Endothelial cell of umbilical vein (primary cell): ENCODE measurements around the gene ALAS2. TPM values are rescaled to one million over a fixed set of nuclear protein-coding genes. Genes with fewer than 3 reads are reported as not detected.

Source experiments
- BruUV-seq: library from RNA; stranded (reverse); fragments of 400-500 nt; replicated peaks from 2 replicates; lab custom pipeline; 2021; lab: Mats Ljungman, UMichigan
- CTCF ChIA-PET: fragments of 300-600, 350-600 bp; sonication (Branson Sonifier 250); formaldehyde crosslinking; loops from one replicate; lab custom pipeline; 2021; ENCODE audit warnings: antibody characterized with exemption, inconsistent platforms; lab: Charles Lee
- POLR2A ChIA-PET: fragments of 300-600, 350-600 bp; sonication (Branson Sonifier 250); formaldehyde crosslinking; loops from one replicate; lab custom pipeline; 2021; ENCODE audit warnings: antibody characterized with exemption, inconsistent platforms; lab: Charles Lee
- DNase-seq: peaks from one replicate; pipeline ENCODE4 v3.0.0-alpha.2; 2011; ENCODE audit warnings: low read depth, low spot score
- FAIRE-seq: peaks from 2 replicates; lab custom pipeline; 2011; peaks lifted over from hg19 to GRCh38; lab: Jason Lieb, UNC
- H2AFZ ChIP-seq: 2 replicates; pipeline ENCODE4 v1.6.0; 2012; ENCODE audit warnings: low read depth, low read length, control low read depth, inconsistent platforms
- H3K27ac ChIP-seq: 2 replicates; pipeline ENCODE4 v1.5.1; 2011; ENCODE audit warnings: low read depth, mild to moderate bottlenecking, control low read depth, low read length, moderate library complexity; ENCODE audit not compliant: insufficient read depth
- H3K27me3 ChIP-seq, 2 experiments: 2 replicates each; pipeline versions ENCODE4 v1.6.0 to v1.6.1; 2011; ENCODE audit warnings: low read length in 2 of 2, mixed read lengths in 1 of 2; ENCODE audit not compliant: control insufficient read depth in 2 of 2, insufficient read depth in 2 of 2
- H3K36me3 ChIP-seq, 2 experiments: 2 replicates in 1 of 2; 3 replicates in 1 of 2; pipeline ENCODE4 v1.5.1; 2011; ENCODE audit warnings: low read length in 2 of 2, mild to moderate bottlenecking in 1 of 2, moderate library complexity in 1 of 2; ENCODE audit not compliant: control insufficient read depth in 2 of 2, insufficient read depth in 2 of 2; ENCODE audit errors: extremely low read depth in 1 of 2
- H3K4me1 ChIP-seq: 3 replicates; pipeline ENCODE4 v1.5.1; 2011; ENCODE audit warnings: mild to moderate bottlenecking, low read length; ENCODE audit not compliant: control insufficient read depth, insufficient read depth; ENCODE audit errors: extremely low read depth
- H3K4me2 ChIP-seq: 2 replicates; pipeline ENCODE4 v1.6.1; 2011; ENCODE audit warnings: low read length, control low read depth, mixed read lengths; ENCODE audit not compliant: insufficient read depth
- H3K4me3 ChIP-seq, 3 experiments: fragments of 200-600 bp in 1 of 3; sonication (generic), shearing (Covaris generic) in 1 of 3; replicated peaks in 1 of 3; 2 replicates each; pipeline ENCODE4 v1.5.1; 2011 to 2016; ENCODE audit warnings: control low read depth in 3 of 3, low read length in 3 of 3, mild to moderate bottlenecking in 2 of 3, inconsistent platforms in 1 of 3, low read depth in 1 of 3, moderate library complexity in 1 of 3; ENCODE audit not compliant: insufficient read depth in 1 of 3
- H3K79me2 ChIP-seq: 2 replicates; pipeline ENCODE4 v1.6.0; 2012; ENCODE audit warnings: low read length, inconsistent platforms; ENCODE audit not compliant: control insufficient read depth, insufficient read depth
- H3K9ac ChIP-seq: replicated peaks from 2 replicates; pipeline ENCODE3; 2011; ENCODE audit warnings: low read length, control low read depth; ENCODE audit not compliant: insufficient read depth; ENCODE audit errors: extremely low read depth
- H3K9me1 ChIP-seq: replicated peaks from 3 replicates; pipeline ENCODE4 v1.6.0; 2011; ENCODE audit warnings: mild to moderate bottlenecking, low read length; ENCODE audit not compliant: control insufficient read depth, insufficient read depth; ENCODE audit errors: extremely low read depth
- H3K9me3 ChIP-seq: replicated peaks from 2 replicates; pipeline ENCODE4 v1.5.1; 2012; ENCODE audit warnings: low read length, inconsistent platforms; ENCODE audit not compliant: control insufficient read depth, insufficient read depth
- H4K20me1 ChIP-seq: replicated peaks from 2 replicates; pipeline ENCODE3; 2011; ENCODE audit warnings: mild to moderate bottlenecking, low read length; ENCODE audit not compliant: control insufficient read depth, insufficient read depth; ENCODE audit errors: extremely low read depth
- CTCF ChIP-seq, 2 donors: IDR thresholded peaks; 1 replicate in 1 of 2; 2 replicates in 1 of 2; pipeline ENCODE4 v1.5.1; 2011; ENCODE audit warnings: low read length in 2 of 2, mild to moderate bottlenecking in 2 of 2, moderate library complexity in 2 of 2, control low read depth in 1 of 2, inconsistent platforms in 1 of 2, low read depth in 1 of 2; ENCODE audit not compliant: insufficient read depth in 1 of 2; ENCODE audit errors: extremely low read depth in 1 of 2
- FOS ChIP-seq: IDR thresholded peaks from 2 replicates; pipeline ENCODE4 v1.6.1; 2011; ENCODE audit warnings: mild to moderate bottlenecking, low read length, moderate library complexity, borderline replicate concordance; ENCODE audit not compliant: insufficient read depth
- GATA2 ChIP-seq: IDR thresholded peaks from 2 replicates; pipeline ENCODE4 v1.7.0; 2011; ENCODE audit warnings: low read depth, mild to moderate bottlenecking, moderate library complexity, mixed read lengths, low read length; ENCODE audit not compliant: insufficient read length, insufficient read depth
- JUN ChIP-seq: IDR thresholded peaks from 2 replicates; pipeline ENCODE4 v1.6.1; 2011; ENCODE audit warnings: borderline replicate concordance, low read depth; ENCODE audit not compliant: insufficient read length, insufficient read depth
- POLR2A ChIP-seq: IDR thresholded peaks from 2 replicates; pipeline ENCODE4 v1.6.1; 2012; ENCODE audit warnings: low read depth, mild to moderate bottlenecking, control low read depth, low read length
- POLR2AphosphoS5 ChIP-seq: IDR thresholded peaks from 2 replicates; pipeline ENCODE4 v1.6.1; 2012; ENCODE audit warnings: low read depth, mild to moderate bottlenecking, control low read depth, low read length, moderate library complexity; ENCODE audit not compliant: insufficient read depth
- dilution Hi-C: fragments of 300-500 bp; cut with MboI; formaldehyde crosslinking; loops from one replicate; pipeline ENCODE4 v1.15.0; 2019; ENCODE audit warnings: low sequenced_read_pairs; ENCODE audit not compliant: extremely low pct_ligation_motif_present
- intact Hi-C: fragments of 100-400 bp; cut with micrococcal nuclease; formaldehyde crosslinking; loops from one replicate; pipeline ENCODE4 v1.10.0; 2022
- polyA plus RNA-seq, 4 experiments: library from polyadenylated mRNA; depleted of rRNA in 3 of 4; stranded (reverse) in 3 of 4; unstranded in 1 of 4; fragments of >200 nt; gene quantifications; 2 replicates each; pipeline versions ENCODE4 v1.2.1 to v1.2.3, GENCODE V29; 2011 to 2012; ENCODE audit warnings: missing spikeins in 1 of 4
- total RNA-seq: library from RNA; stranded (reverse); gene quantifications from 2 replicates; pipeline ENCODE4 v1.2.3, GENCODE V29; 2021

Gene ALAS2
- total and polyA plus RNA-seq, 2 donors (not counting 3 experiments of a cell fraction or from before 2014, with no cell fraction given) = not detected

- FAIRE-seq (peak; percentile 76), DNase-seq (peak; percentile 42)
- Histone ChIP-seq H2AFZ (no peak overlapping the region), H4K20me1 (no peaks in the 10 kb centered on the region), H3K79me2 (no peaks in the 10 kb centered on the region), H3K4me3 (no peak overlapping the region), H3K9ac (no peak overlapping the region), H3K4me2 (no peak overlapping the region), H3K27me3 (no peaks in the 10 kb centered on the region), H3K9me1 (no peaks in the 10 kb centered on the region), H3K27ac (peak overlapping the region; percentile 18), H3K36me3 (peaks cover 0 to 9% of the 10 kb centered on the region in 2 experiments), H3K9me3 (no peaks in the 10 kb centered on the region), H3K4me1 (peaks cover 27% of the 10 kb centered on the region)
- intact Hi-C loops (loop anchor here (2.0 kb wide), 1 partner anchor 48 kb away; no protein-coding TSS in a partner anchor), dilution Hi-C loops (no loop called here)
- TF ChIP-seq FOS (no peak), POLR2A (no peak), JUN (no peak), POLR2AphosphoS5 (no peak), GATA2 (no peak), CTCF (IDR thresholded peaks at IDR 0.05; ENCODE audit: extremely low read depth in 1 of 2, insufficient read depth in 1 of 2, low read depth in 1 of 2, low read length in 2 of 2) (no peak)
- ChIA-PET CTCF (interaction anchor here (2.7 kb wide), 1 partner anchor 9 kb away, joined by 8 read pairs; the partner anchor contains the start of gene APEX2), POLR2A (interaction anchor here (1.4 kb wide), 1 partner anchor 9 kb away, joined by 5 read pairs; the partner anchor contains the start of gene APEX2)
- no TSS peak for BruUV-seq
Observed at GRCh38 chrX:55008571-55009358, 22.0 kb downstream of the ALAS2 start.
